Dermis blood vessel endothelial cell (primary cell): ENCODE data around the gene FRMD4A. TPM values are rescaled to one million over a fixed set of nuclear protein-coding genes. Genes with fewer than 3 reads are reported as not detected.

Experiments
- DNase-seq: peaks from one replicate; pipeline ENCODE4 v3.0.0; 2010
- total RNA-seq: library from RNA; depleted of rRNA; stranded (reverse); fragments of >200 nt; gene quantifications from 2 replicates; pipeline ENCODE4 v1.2.3, GENCODE V29; 2014

The FRMD4A gene
- total RNA-seq, 1 donor from 2014 or later, result 42.0 TPM

- no peak for DNase-seq
Observed at GRCh38 chr10:14039968-14040668, 290.6 kb downstream of the FRMD4A start.

- DNase-seq, result peak; percentile 55
Observed at GRCh38 chr10:14036233-14036632, 294.5 kb downstream of the FRMD4A start.

GRCh38 chr10:14035506-14035905 is 295.2 kb downstream of the FRMD4A start:
- no peak for DNase-seq

GRCh38 chr10:14032406-14032998 is 298.2 kb downstream of the FRMD4A start:
- DNase-seq, result peak; percentile 61

GRCh38 chr10:14026325-14026724 is 304.4 kb downstream of the FRMD4A start:
- DNase-seq, result no peak

GRCh38 chr10:14025283-14026189 is 305.2 kb downstream of the FRMD4A start:
- DNase-seq, result no peak

- DNase-seq, result no peak
Observed at GRCh38 chr10:14024329-14025202, 306.2 kb downstream of the FRMD4A start.

- no peak for DNase-seq
Observed at GRCh38 chr10:14023673-14024328, 306.9 kb downstream of the FRMD4A start.

GRCh38 chr10:14022954-14023672 is 307.6 kb downstream of the FRMD4A start:
- no peak for DNase-seq

- DNase-seq, result no peak
Observed at GRCh38 chr10:14022052-14022451, 308.7 kb downstream of the FRMD4A start.

GRCh38 chr10:14020037-14020664 is 310.6 kb downstream of the FRMD4A start:
- no peak for DNase-seq

GRCh38 chr10:14017467-14017866 is 313.3 kb downstream of the FRMD4A start:
- no peak for DNase-seq

- DNase-seq, result no peak
Observed at GRCh38 chr10:14016931-14017333, 313.8 kb downstream of the FRMD4A start.

- DNase-seq, result peak; percentile 80
Observed at GRCh38 chr10:14016011-14016536, 314.6 kb downstream of the FRMD4A start.

GRCh38 chr10:14014423-14014822 is 316.3 kb downstream of the FRMD4A start:
- DNase-seq, result no peak

GRCh38 chr10:14010769-14011574 is 319.8 kb downstream of the FRMD4A start:
- peak; percentile 17 for DNase-seq

GRCh38 chr10:14010101-14010558 is 320.6 kb downstream of the FRMD4A start:
- peak; percentile 71 for DNase-seq

GRCh38 chr10:14009371-14010100 is 321.2 kb downstream of the FRMD4A start:
- peak; percentile 64 for DNase-seq

- no peak for DNase-seq
Observed at GRCh38 chr10:14008740-14009080, 322.0 kb downstream of the FRMD4A start.
